Measurements from ENCODE around the gene SLC7A14. TPM values are rescaled to one million over a fixed set of nuclear protein-coding genes. Genes with fewer than 3 reads are reported as not detected.

Gene SLC7A14
- total and polyA plus RNA-seq, 4 donors: 0.01 to 0.06 (median 0.03) TPM; not detected in 1

DNA sequence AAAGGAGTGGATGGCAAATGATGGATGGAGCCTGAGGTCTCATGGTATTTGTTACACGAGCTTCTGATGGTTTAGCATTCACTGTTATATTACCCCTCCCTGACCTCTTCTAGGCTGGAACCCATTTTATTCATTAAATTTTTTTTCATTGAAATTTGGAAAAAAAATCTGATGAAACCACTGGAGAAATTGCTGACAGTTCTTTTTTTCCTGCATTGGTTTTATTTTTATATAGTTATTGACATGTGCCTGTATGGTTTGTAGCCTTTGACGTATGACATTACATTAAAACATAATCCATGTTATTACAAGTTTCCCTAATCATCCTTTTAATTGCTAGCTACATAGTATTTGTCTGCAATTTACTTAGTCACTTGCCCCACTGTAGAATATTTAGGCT lies 85.4 kb downstream of the SLC7A14 start:
- 88 to 94% methylated on average over 2 of the region's 2 CpGs for WGBS, 2 donors
- no peak overlapping the region for H3K27ac ChIP-seq (ENCODE audit: low read depth in 1 of 2, low read length in 1 of 2)
- H3K9me3 ChIP-seq (ENCODE audit: control insufficient read depth in 4 of 4, insufficient read depth in 3 of 4, low read length in 3 of 4): no peaks in the 10 kb centered on the region
- no peaks in the 10 kb centered on the region for H3K27me3 ChIP-seq (ENCODE audit: control insufficient read depth in 3 of 3, insufficient read depth in 3 of 3, low read length in 2 of 3)
- H3K9ac ChIP-seq (ENCODE audit: insufficient read depth in 1 of 2, low read length in 2 of 2): no peak overlapping the region
- ATAC-seq (ENCODE audit: insufficient read depth, low FRiP score) (no peak), DNase-seq (no peak)
- no peak overlapping the region for H3K4me3 ChIP-seq
- TF ChIP-seq, protein P1, sequence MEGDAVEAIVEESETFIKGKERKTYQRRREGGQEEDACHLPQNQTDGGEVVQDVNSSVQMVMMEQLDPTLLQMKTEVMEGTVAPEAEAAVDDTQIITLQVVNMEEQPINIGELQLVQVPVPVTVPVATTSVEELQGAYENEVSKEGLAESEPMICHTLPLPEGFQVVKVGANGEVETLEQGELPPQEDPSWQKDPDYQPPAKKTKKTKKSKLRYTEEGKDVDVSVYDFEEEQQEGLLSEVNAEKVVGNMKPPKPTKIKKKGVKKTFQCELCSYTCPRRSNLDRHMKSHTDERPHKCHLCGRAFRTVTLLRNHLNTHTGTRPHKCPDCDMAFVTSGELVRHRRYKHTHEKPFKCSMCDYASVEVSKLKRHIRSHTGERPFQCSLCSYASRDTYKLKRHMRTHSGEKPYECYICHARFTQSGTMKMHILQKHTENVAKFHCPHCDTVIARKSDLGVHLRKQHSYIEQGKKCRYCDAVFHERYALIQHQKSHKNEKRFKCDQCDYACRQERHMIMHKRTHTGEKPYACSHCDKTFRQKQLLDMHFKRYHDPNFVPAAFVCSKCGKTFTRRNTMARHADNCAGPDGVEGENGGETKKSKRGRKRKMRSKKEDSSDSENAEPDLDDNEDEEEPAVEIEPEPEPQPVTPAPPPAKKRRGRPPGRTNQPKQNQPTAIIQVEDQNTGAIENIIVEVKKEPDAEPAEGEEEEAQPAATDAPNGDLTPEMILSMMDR (IDR thresholded peaks at IDR 0.05; ENCODE audit: control extremely low read depth, extremely low read depth): no peak
- peaks cover 0 to 22% (median 2%) of the 10 kb centered on the region in 5 donors for H3K4me1 ChIP-seq (ENCODE audit: control insufficient read depth in 5 of 5, insufficient read depth in 5 of 5, low read length in 5 of 5)
- no peaks in the 10 kb centered on the region for H3K36me3 ChIP-seq (ENCODE audit: control insufficient read depth in 4 of 4, insufficient read depth in 4 of 4, low read length in 4 of 4)

DNA sequence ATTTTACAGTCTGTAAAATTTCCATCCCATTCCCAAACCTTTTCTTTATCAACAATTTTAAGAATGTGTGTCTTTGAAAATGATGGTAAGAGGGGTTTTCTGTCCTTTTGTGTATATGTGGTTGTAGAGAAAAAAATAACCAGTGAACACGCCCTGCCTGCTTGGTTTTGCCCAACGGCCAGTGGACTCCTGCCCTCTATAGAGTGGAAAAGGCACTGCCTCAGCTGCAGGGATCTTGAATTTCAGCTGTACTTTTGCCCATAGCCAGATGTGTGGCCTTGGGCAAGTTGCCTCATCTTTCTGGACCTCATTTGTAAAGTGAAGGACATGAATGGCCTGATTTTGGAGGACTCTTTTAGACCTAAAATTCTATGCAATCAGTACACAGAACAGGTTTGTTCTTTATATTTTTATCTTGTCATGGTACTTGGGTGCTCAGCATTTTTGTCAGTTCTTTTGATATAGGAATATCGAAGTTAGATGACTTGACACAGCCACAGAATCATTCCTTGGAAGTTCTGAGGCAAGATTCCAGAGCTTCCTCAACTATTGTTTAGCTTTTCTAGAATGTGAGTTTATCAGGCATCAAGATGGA lies 86.2 kb downstream of the SLC7A14 start:
- TF ChIP-seq, protein P1 (IDR thresholded peaks at IDR 0.05; ENCODE audit: control extremely low read depth, extremely low read depth): no peak
- no peaks in the 10 kb centered on the region for H3K27me3 ChIP-seq (ENCODE audit: control insufficient read depth in 3 of 3, insufficient read depth in 3 of 3, low read length in 2 of 3)
- H3K4me1 ChIP-seq (ENCODE audit: control insufficient read depth in 5 of 5, insufficient read depth in 5 of 5, low read length in 5 of 5): peaks cover 0 to 22% (median 2%) of the 10 kb centered on the region in 5 donors
- 63 to 70% methylated on average over 3 of the region's 3 CpGs for WGBS, 2 donors
- DNase-seq: peak in 2 of 3 donors; percentile 20 to 30
- H3K9ac ChIP-seq (ENCODE audit: insufficient read depth in 1 of 2, low read length in 2 of 2): no peak overlapping the region
- no peak overlapping the region for H3K4me3 ChIP-seq
- ATAC-seq (ENCODE audit: insufficient read depth, low FRiP score): no peak
- no peak overlapping the region for H3K27ac ChIP-seq (ENCODE audit: low read depth in 1 of 2, low read length in 1 of 2)
- no peaks in the 10 kb centered on the region for H3K36me3 ChIP-seq (ENCODE audit: control insufficient read depth in 4 of 4, insufficient read depth in 4 of 4, low read length in 4 of 4)
- H3K9me3 ChIP-seq (ENCODE audit: control insufficient read depth in 4 of 4, insufficient read depth in 3 of 4, low read length in 3 of 4): no peaks in the 10 kb centered on the region

DNA sequence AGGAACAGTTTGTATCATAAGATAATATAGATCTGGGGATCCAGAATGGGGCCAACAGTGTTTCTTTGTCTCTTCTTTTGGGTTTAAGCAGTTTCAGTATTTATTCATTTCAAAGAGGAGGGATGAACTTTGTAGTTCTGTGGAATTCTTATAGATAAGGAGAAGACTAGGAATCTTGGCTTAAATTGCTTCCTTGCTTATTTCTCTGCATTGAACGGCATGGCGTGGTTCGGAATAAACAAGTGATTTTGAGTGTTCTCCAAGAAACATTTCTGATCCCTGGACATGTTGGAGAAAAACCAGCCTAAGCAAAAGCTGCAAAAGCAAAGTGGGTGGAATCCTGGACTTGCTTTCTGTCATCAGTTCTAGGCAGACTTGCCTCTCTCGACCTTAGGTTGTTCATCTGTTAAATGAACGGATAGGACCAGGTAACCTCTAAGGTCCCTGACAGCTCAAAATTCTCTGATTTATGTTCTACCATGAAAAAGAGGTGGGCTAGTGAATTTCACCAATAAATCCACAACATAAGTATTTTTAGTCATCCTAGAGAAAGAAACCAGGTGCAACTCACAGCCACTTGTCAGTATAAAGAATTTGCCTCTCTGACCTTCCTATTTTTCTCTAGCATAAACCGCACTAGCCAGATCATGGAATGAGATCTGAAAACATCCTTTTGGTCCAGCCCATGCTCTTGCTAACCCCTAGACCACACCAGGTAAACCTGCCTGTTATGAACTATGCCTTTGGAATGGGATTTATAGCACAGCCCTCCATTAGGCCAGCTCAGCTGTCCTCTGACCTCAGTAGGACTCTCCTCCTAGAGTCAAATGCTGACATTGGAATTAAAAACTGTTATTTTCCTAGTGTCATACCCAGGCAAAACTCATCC lies 88.4 kb downstream of the SLC7A14 start:
- no peak overlapping the region for H3K4me3 ChIP-seq
- H3K9ac ChIP-seq (ENCODE audit: insufficient read depth in 1 of 2, low read length in 2 of 2): no peak overlapping the region
- no peaks in the 10 kb centered on the region for H3K36me3 ChIP-seq (ENCODE audit: control insufficient read depth in 4 of 4, insufficient read depth in 4 of 4, low read length in 4 of 4)
- ATAC-seq (ENCODE audit: insufficient read depth, low FRiP score) (no peak), DNase-seq (peak in 2 of 3 donors; percentile 74 to 77)
- H3K9me3 ChIP-seq (ENCODE audit: control insufficient read depth in 4 of 4, insufficient read depth in 3 of 4, low read length in 3 of 4): no peaks in the 10 kb centered on the region
- no peaks in the 10 kb centered on the region for H3K27me3 ChIP-seq (ENCODE audit: control insufficient read depth in 3 of 3, insufficient read depth in 3 of 3, low read length in 2 of 3)
- TF ChIP-seq, protein P1 (IDR thresholded peaks at IDR 0.05; ENCODE audit: control extremely low read depth, extremely low read depth): no peak
- peaks cover 0 to 22% (median 2%) of the 10 kb centered on the region in 5 donors for H3K4me1 ChIP-seq (ENCODE audit: control insufficient read depth in 5 of 5, insufficient read depth in 5 of 5, low read length in 5 of 5)
- WGBS, 2 donors: 83 to 91% methylated on average over 6 of the region's 6 CpGs
- no peak overlapping the region for H3K27ac ChIP-seq (ENCODE audit: low read depth in 1 of 2, low read length in 1 of 2)

Measured in lung (tissue), 12 donors.